Measurements from ENCODE around the gene RAB12. TPM values are rescaled to one million over a fixed set of nuclear protein-coding genes. Genes with fewer than 3 reads are reported as not detected.

The RAB12 gene
- total and polyA plus RNA-seq, 2 of the 13 experiments (the other 11 are each of a cell fraction or from before 2014, with no cell fraction given): 9.5 to 25.3 TPM

- no peak for TF ChIP-seq ELK4 (CRISPR knock-in tag; IDR thresholded peaks at IDR 0.05; ENCODE audit: borderline replicate concordance)
- TF ChIP-seq TERF1 (CRISPR knock-in tag; IDR thresholded peaks at IDR 0.05): no peak
- TF ChIP-seq KLF9 (CRISPR knock-in tag; IDR thresholded peaks at IDR 0.05; ENCODE audit: low read depth): no peak
- TF ChIP-seq DMTF1 (CRISPR knock-in tag; IDR thresholded peaks at IDR 0.05): no peak
- TF ChIP-seq LBX2 (CRISPR knock-in tag; IDR thresholded peaks at IDR 0.05; ENCODE audit: borderline replicate concordance): no peak
- no peak for TF ChIP-seq AKAP8 (CRISPR knock-in tag; IDR thresholded peaks at IDR 0.05)
- 0 out of 2 replicates have a peak, but pooled peaks have one; percentile 14 for TF ChIP-seq ZNF788 (CRISPR knock-in tag; IDR thresholded peaks at IDR 0.05; ENCODE audit: borderline replicate concordance)
- no peak for TF ChIP-seq SMAD9 (CRISPR knock-in tag; IDR thresholded peaks at IDR 0.05)
- TF ChIP-seq REL (CRISPR knock-in tag; conservative IDR thresholded peaks at IDR 0.05): no peak
- TF ChIP-seq THAP11 (CRISPR knock-in tag; IDR thresholded peaks at IDR 0.05): no peak
- no peak for TF ChIP-seq ZNF430 (CRISPR knock-in tag; IDR thresholded peaks at IDR 0.05)
- TF ChIP-seq TRIM24 (CRISPR knock-in tag; IDR thresholded peaks at IDR 0.05): no peak
- peak; percentile 18; the same call in 1 of the 2 replicates for TF ChIP-seq TAF1 (CRISPR knock-in tag; IDR thresholded peaks at IDR 0.05)
- TF ChIP-seq ZNF33A (CRISPR knock-in tag; IDR thresholded peaks at IDR 0.05; ENCODE audit: borderline replicate concordance): no peak
- TF ChIP-seq HNRNPLL (IDR thresholded peaks at IDR 0.05; ENCODE audit: low read depth, low read length, poor library complexity, severe bottlenecking): peak; percentile 62
- TF ChIP-seq ZFY (CRISPR knock-in tag; IDR thresholded peaks at IDR 0.05): peak; percentile 49
- no peak for TF ChIP-seq NCOA5 (CRISPR knock-in tag; IDR thresholded peaks at IDR 0.05)
- TF ChIP-seq, protein P1, sequence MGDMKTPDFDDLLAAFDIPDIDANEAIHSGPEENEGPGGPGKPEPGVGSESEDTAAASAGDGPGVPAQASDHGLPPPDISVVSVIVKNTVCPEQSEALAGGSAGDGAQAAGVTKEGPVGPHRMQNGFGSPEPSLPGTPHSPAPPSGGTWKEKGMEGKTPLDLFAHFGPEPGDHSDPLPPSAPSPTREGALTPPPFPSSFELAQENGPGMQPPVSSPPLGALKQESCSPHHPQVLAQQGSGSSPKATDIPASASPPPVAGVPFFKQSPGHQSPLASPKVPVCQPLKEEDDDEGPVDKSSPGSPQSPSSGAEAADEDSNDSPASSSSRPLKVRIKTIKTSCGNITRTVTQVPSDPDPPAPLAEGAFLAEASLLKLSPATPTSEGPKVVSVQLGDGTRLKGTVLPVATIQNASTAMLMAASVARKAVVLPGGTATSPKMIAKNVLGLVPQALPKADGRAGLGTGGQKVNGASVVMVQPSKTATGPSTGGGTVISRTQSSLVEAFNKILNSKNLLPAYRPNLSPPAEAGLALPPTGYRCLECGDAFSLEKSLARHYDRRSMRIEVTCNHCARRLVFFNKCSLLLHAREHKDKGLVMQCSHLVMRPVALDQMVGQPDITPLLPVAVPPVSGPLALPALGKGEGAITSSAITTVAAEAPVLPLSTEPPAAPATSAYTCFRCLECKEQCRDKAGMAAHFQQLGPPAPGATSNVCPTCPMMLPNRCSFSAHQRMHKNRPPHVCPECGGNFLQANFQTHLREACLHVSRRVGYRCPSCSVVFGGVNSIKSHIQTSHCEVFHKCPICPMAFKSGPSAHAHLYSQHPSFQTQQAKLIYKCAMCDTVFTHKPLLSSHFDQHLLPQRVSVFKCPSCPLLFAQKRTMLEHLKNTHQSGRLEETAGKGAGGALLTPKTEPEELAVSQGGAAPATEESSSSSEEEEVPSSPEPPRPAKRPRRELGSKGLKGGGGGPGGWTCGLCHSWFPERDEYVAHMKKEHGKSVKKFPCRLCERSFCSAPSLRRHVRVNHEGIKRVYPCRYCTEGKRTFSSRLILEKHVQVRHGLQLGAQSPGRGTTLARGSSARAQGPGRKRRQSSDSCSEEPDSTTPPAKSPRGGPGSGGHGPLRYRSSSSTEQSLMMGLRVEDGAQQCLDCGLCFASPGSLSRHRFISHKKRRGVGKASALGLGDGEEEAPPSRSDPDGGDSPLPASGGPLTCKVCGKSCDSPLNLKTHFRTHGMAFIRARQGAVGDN (CRISPR knock-in tag; IDR thresholded peaks at IDR 0.05): peak; percentile 41
- 0 out of 2 replicates have a peak, but pooled peaks have one; percentile 53 for TF ChIP-seq ZNF232 (CRISPR knock-in tag; IDR thresholded peaks at IDR 0.05; ENCODE audit: borderline replicate concordance)
- TF ChIP-seq ZNF850 (CRISPR knock-in tag; conservative IDR thresholded peaks at IDR 0.05): no peak
- no peak for TF ChIP-seq MED1 (CRISPR knock-in tag; IDR thresholded peaks at IDR 0.05)
Measured at GRCh38 chr18:8609659-8610458, 622 bp downstream of the RAB12 start (continued).

All from HepG2 (cell line).